ENCODE measurements around the gene PMM2.
"Not testable (repeated sequence)": the region's sequence is repeated elsewhere in the genome, so short reads cannot be mapped to it uniquely, and the experiment has no call there.

The PMM2 gene

GRCh38 chr16:8797364-8798173, at the start of gene PMM2, which contains the start of gene TMEM186:
Gene PMM2, plus strand, starts transcription at chr16:8797839. Its CDS starts 44 bp downstream, at chr16:8797883.
Gene TMEM186, minus strand, starts transcription at chr16:8797639. Its CDS starts 25 bp downstream, at chr16:8797614.
- DNase-seq, result peak; percentile 90 to 97

- DNase-seq, result not testable (repeated sequence)
Measured at GRCh38 chr16:8748944-8749343, 48.7 kb upstream of the PMM2 start.

- DNase-seq, result no peak
Measured at GRCh38 chr16:8751481-8752311, 45.9 kb upstream of the PMM2 start.

- DNase-seq, result no peak
Measured at GRCh38 chr16:8752706-8753105, 44.9 kb upstream of the PMM2 start.

- DNase-seq, result no peak
Measured at GRCh38 chr16:8753416-8754054, 44.1 kb upstream of the PMM2 start.

- DNase-seq, result no peak
Measured at GRCh38 chr16:8756755-8757154, 40.9 kb upstream of the PMM2 start.

- no peak for DNase-seq
Measured at GRCh38 chr16:8758022-8758421, 39.6 kb upstream of the PMM2 start.

- no peak for DNase-seq
Measured at GRCh38 chr16:8760021-8760420, 37.6 kb upstream of the PMM2 start.

GRCh38 chr16:8761078-8761477, 36.6 kb upstream of the PMM2 start:
- no peak for DNase-seq

- no peak for DNase-seq
Measured at GRCh38 chr16:8762254-8762653, 35.4 kb upstream of the PMM2 start.

GRCh38 chr16:8763083-8763482, 34.6 kb upstream of the PMM2 start:
- DNase-seq, result no peak

GRCh38 chr16:8763899-8764298, 33.7 kb upstream of the PMM2 start:
- DNase-seq, result no peak

- no peak for DNase-seq
Measured at GRCh38 chr16:8764525-8765250, 33.0 kb upstream of the PMM2 start.

GRCh38 chr16:8767176-8767575, 30.5 kb upstream of the PMM2 start:
- no peak for DNase-seq

- no peak for DNase-seq
Measured at GRCh38 chr16:8768283-8768682, 29.4 kb upstream of the PMM2 start.

GRCh38 chr16:8768692-8769091, 28.9 kb upstream of the PMM2 start:
- DNase-seq, result no peak

- no peak for DNase-seq
Measured at GRCh38 chr16:8773537-8773936, 24.1 kb upstream of the PMM2 start.

- no peak for DNase-seq
Measured at GRCh38 chr16:8774208-8774607, 23.4 kb upstream of the PMM2 start.

GRCh38 chr16:8775359-8775758, 22.3 kb upstream of the PMM2 start:
- no peak for DNase-seq

- DNase-seq, result no peak
Measured at GRCh38 chr16:8776129-8776584, 21.5 kb upstream of the PMM2 start.

GRCh38 chr16:8777217-8777616, 20.4 kb upstream of the PMM2 start:
- no peak for DNase-seq

- no peak for DNase-seq
Measured at GRCh38 chr16:8781797-8782196, 15.8 kb upstream of the PMM2 start.

GRCh38 chr16:8782673-8783072, 15.0 kb upstream of the PMM2 start:
- DNase-seq, result no peak

Data from stimulated activated CD4-positive, alpha-beta T cell treated with anti-CD3 and anti-CD28 coated beads, Interleukin-4, amount 100 ng/mL, for 4 hours (primary cell).